Measurements from ENCODE around the gene SARNP.
"Not testable (repeated sequence)": the region's sequence is repeated elsewhere in the genome, so short reads cannot be mapped to it uniquely, and the experiment has no call there.

The SARNP gene

GRCh38 chr12:55838361-55838760 is 20.8 kb upstream of the SARNP start:
- TF ChIP-seq CTCF (conservative IDR thresholded peaks at IDR 0.05; ENCODE audit: low read depth, low read length): no peak
- no peak for DNase-seq (ENCODE audit: low read depth)

GRCh38 chr12:55834400-55834799 is 16.9 kb upstream of the SARNP start:
- not testable (repeated sequence) for H3K4me3 ChIP-seq (ENCODE audit: low read depth, low read length)

More at GRCh38 chr12:55838361-55838760, 20.8 kb upstream of the SARNP start:
- no peak overlapping the region for H3K4me3 ChIP-seq (ENCODE audit: low read depth, low read length)

GRCh38 chr12:55833056-55833455 is 15.5 kb upstream of the SARNP start:
- no peak for TF ChIP-seq CTCF (conservative IDR thresholded peaks at IDR 0.05; ENCODE audit: low read depth, low read length)
- DNase-seq (ENCODE audit: low read depth): no peak
- no peak overlapping the region for H3K4me3 ChIP-seq (ENCODE audit: low read depth, low read length)

More at GRCh38 chr12:55834400-55834799, 16.9 kb upstream of the SARNP start:
- DNase-seq (ENCODE audit: low read depth): not testable (repeated sequence)

GRCh38 chr12:55831447-55831815 is 13.9 kb upstream of the SARNP start:
- DNase-seq (ENCODE audit: low read depth): no peak
- H3K4me3 ChIP-seq (ENCODE audit: low read depth, low read length): peak overlapping the region; percentile 86
- no peak for TF ChIP-seq CTCF (conservative IDR thresholded peaks at IDR 0.05; ENCODE audit: low read depth, low read length)

GRCh38 chr12:55830601-55831446 is 13.3 kb upstream of the SARNP start:
- H3K4me3 ChIP-seq (ENCODE audit: low read depth, low read length): peak overlapping the region; percentile 86
- no peak for TF ChIP-seq CTCF (conservative IDR thresholded peaks at IDR 0.05; ENCODE audit: low read depth, low read length)
- DNase-seq (ENCODE audit: low read depth): peak; percentile 76

GRCh38 chr12:55829967-55830600 is 12.6 kb upstream of the SARNP start:
- peak overlapping the region; percentile 86 for H3K4me3 ChIP-seq (ENCODE audit: low read depth, low read length)
- no peak for DNase-seq (ENCODE audit: low read depth)
- no peak for TF ChIP-seq CTCF (conservative IDR thresholded peaks at IDR 0.05; ENCODE audit: low read depth, low read length)

- TF ChIP-seq CTCF (conservative IDR thresholded peaks at IDR 0.05; ENCODE audit: low read depth, low read length): no peak
- peak overlapping the region; percentile 86 for H3K4me3 ChIP-seq (ENCODE audit: low read depth, low read length)
These were observed 10.8 kb upstream of the SARNP start for GRCh38 chr12:55828357-55828756.

More at GRCh38 chr12:55828357-55828756, 10.8 kb upstream of the SARNP start:
- no peak for DNase-seq (ENCODE audit: low read depth)
